ENCODE results near the gene LCE3C. TPM values are rescaled to one million over a fixed set of nuclear protein-coding genes. Genes with fewer than 3 reads are reported as not detected.

The LCE3C gene
- total RNA-seq, 1 experiment from 2014 or later: not detected

DNA sequence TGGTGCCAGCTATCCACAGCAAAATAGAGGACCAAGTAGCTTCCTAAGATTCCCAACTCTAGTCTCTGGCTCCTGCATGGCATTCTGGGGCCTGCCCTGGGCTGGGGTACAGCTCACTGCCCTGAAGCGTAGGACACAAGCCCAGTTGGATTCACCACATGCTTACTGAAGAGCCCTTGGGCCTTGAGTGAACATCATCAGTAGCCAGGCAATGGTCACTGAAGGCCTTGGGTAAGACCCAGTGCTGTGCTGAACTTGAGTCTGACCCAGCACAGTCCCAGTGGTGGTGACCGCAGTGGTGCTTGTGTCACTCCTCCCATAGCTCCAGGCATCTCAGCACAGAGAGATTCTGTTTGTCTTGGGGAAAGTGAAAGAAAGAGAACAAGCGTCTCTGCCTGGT lies 30.6 kb downstream of the LCE3C start:
- no peaks in the 10 kb centered on the region for H3K27me3 ChIP-seq (ENCODE audit: insufficient read depth, low read length)
- H3K36me3 Mint-ChIP-seq (ENCODE audit: insufficient read depth in 1 of 3, low read depth in 3 of 3): peaks cover 0 to 48% (median 12%) of the 10 kb centered on the region in 3 experiments; a peak in 6 of 7 replicates
- H3T11ph ChIP-seq (ENCODE audit: low read length): no peak overlapping the region
- H3K9me3 Mint-ChIP-seq: peaks cover 93 to 95% of the 10 kb centered on the region in 2 experiments
- no peak overlapping the region for H3K27ac ChIP-seq (ENCODE audit: insufficient read length, low read depth, low read length)
- H3K4me3 Mint-ChIP-seq: no peak overlapping the region
- H3K23ac ChIP-seq (ENCODE audit: insufficient read length, low read depth, low read length): no peak overlapping the region
- no peaks in the 10 kb centered on the region for H3K79me2 ChIP-seq (ENCODE audit: insufficient read depth, low read length)
- no CpG with 5 or more reads among the region's 3 CpGs for WGBS (ENCODE audit: extremely low coverage, insufficient read length, low lambda C conversion rate)
- TF ChIP-seq, protein P1, sequence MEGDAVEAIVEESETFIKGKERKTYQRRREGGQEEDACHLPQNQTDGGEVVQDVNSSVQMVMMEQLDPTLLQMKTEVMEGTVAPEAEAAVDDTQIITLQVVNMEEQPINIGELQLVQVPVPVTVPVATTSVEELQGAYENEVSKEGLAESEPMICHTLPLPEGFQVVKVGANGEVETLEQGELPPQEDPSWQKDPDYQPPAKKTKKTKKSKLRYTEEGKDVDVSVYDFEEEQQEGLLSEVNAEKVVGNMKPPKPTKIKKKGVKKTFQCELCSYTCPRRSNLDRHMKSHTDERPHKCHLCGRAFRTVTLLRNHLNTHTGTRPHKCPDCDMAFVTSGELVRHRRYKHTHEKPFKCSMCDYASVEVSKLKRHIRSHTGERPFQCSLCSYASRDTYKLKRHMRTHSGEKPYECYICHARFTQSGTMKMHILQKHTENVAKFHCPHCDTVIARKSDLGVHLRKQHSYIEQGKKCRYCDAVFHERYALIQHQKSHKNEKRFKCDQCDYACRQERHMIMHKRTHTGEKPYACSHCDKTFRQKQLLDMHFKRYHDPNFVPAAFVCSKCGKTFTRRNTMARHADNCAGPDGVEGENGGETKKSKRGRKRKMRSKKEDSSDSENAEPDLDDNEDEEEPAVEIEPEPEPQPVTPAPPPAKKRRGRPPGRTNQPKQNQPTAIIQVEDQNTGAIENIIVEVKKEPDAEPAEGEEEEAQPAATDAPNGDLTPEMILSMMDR (conservative IDR thresholded peaks at IDR 0.05): no peak
- H2BK12ac ChIP-seq (ENCODE audit: insufficient read length, low read depth, low read length): no peak overlapping the region
- no peak overlapping the region for H4K5ac ChIP-seq (ENCODE audit: insufficient read length, low read depth, low read length)
- no peak overlapping the region for H3K56ac ChIP-seq (ENCODE audit: insufficient read length, low read depth, low read length)
- H3K18ac ChIP-seq (ENCODE audit: insufficient read length, low read depth, low read length): no peak overlapping the region
- peaks cover 88% of the 10 kb centered on the region for H3K9me3 ChIP-seq (ENCODE audit: control insufficient read depth, low read depth, low read length)
- no peaks in the 10 kb centered on the region for H3K23me2 ChIP-seq (ENCODE audit: insufficient read length, low read depth, low read length, poor library complexity, severe bottlenecking)
- no peak overlapping the region for H2AK5ac ChIP-seq (ENCODE audit: insufficient read length, low read length)
- H4K91ac ChIP-seq (ENCODE audit: insufficient read length, low read depth, low read length): no peak overlapping the region
- H3K4me1 ChIP-seq (ENCODE audit: insufficient read depth, low read length): no peaks in the 10 kb centered on the region
- no peak overlapping the region for H2BK20ac ChIP-seq (ENCODE audit: low read depth, low read length, poor library complexity, severe bottlenecking)
- DNase-seq: no peak
- no peaks in the 10 kb centered on the region for H3K4me1 Mint-ChIP-seq
- no peak overlapping the region for H2BK120ac ChIP-seq (ENCODE audit: low read depth, low read length, poor library complexity, severe bottlenecking)
- no peaks in the 10 kb centered on the region for H3K79me1 ChIP-seq (ENCODE audit: insufficient read depth, low read depth, low read length, poor library complexity, severe bottlenecking)
- no peaks in the 10 kb centered on the region for H4K20me1 ChIP-seq (ENCODE audit: control insufficient read depth, insufficient read depth, insufficient read length)
- no peak overlapping the region for H2AFZ ChIP-seq (ENCODE audit: low read length)
- no peak overlapping the region for H3K4me2 ChIP-seq (ENCODE audit: insufficient read depth, insufficient read length, low read length)
- H2BK15ac ChIP-seq (ENCODE audit: low read depth, low read length): no peak overlapping the region
- no peak overlapping the region for H3K4ac ChIP-seq (ENCODE audit: low read depth, low read length)
- peaks cover 2% of the 10 kb centered on the region; the same call in 1 of the 2 replicates for H3K27me3 Mint-ChIP-seq (ENCODE audit: low read depth)
- no peak overlapping the region for H2BK5ac ChIP-seq (ENCODE audit: insufficient read length, low read length)
- H4K8ac ChIP-seq (replicated peaks; ENCODE audit: insufficient read length, low read depth, low read length): no peak overlapping the region
- H3K14ac ChIP-seq (ENCODE audit: insufficient read depth, low read length): no peak overlapping the region
- no peak overlapping the region for H3K9ac ChIP-seq (ENCODE audit: extremely low read depth, insufficient read length, low read length)
- no peak overlapping the region for H3K27ac Mint-ChIP-seq
